Mesenchymal stem cell (in vitro differentiated cells and primary cell): Measurements from ENCODE around the gene PALMD.
A peak's percentile ranks its signal among the peaks of the same experiment; 100 is the strongest.

Experiments
- DNase-seq: peaks from one replicate; pipeline ENCODE4 v3.0.0-alpha.2; 2013
- H2AFZ ChIP-seq: one replicate; pipeline ENCODE4 v1.6.1; 2013; ENCODE audit warnings: low read depth, mild to moderate bottlenecking, control low read depth, inconsistent platforms, low read length, moderate library complexity
- H2AK5ac ChIP-seq: 2 replicates; pipeline ENCODE4 v1.6.1; 2013; ENCODE audit warnings: low read length, moderate library complexity, mild to moderate bottlenecking, inconsistent platforms; ENCODE audit not compliant: severe bottlenecking
- H2BK120ac ChIP-seq: one replicate; pipeline ENCODE4 v1.6.1; 2013; ENCODE audit warnings: low read depth, mild to moderate bottlenecking, inconsistent platforms, low read length, moderate library complexity
- H2BK12ac ChIP-seq, 2 experiments: one replicate each; pipeline ENCODE4 v1.6.1; 2013; ENCODE audit warnings: inconsistent platforms in 2 of 2, low read length in 2 of 2, mild to moderate bottlenecking in 2 of 2, moderate library complexity in 2 of 2, control low read depth in 1 of 2
- H2BK15ac ChIP-seq: one replicate; pipeline ENCODE4 v1.6.1; 2013; ENCODE audit warnings: mild to moderate bottlenecking, low read depth, inconsistent platforms; ENCODE audit not compliant: poor library complexity, severe bottlenecking
- H2BK5ac ChIP-seq: 2 replicates; pipeline ENCODE4 v1.6.1; 2013; ENCODE audit warnings: low read depth, mild to moderate bottlenecking, low read length, control low read depth, inconsistent platforms; ENCODE audit not compliant: poor library complexity, severe bottlenecking
- H3K14ac ChIP-seq, 2 experiments: one replicate each; pipeline ENCODE4 v1.6.1; 2013; ENCODE audit warnings: inconsistent platforms in 2 of 2, low read length in 2 of 2, control low read depth in 1 of 2, mild to moderate bottlenecking in 1 of 2, moderate library complexity in 1 of 2
- H3K18ac ChIP-seq, 2 experiments: one replicate each; pipeline ENCODE4 v1.6.1; 2013; ENCODE audit warnings: inconsistent platforms in 2 of 2, low read length in 2 of 2, control low read depth in 1 of 2, low read depth in 1 of 2, mild to moderate bottlenecking in 1 of 2
- H3K23ac ChIP-seq, 2 experiments: one replicate each; pipeline ENCODE4 v1.6.1; 2013; ENCODE audit warnings: inconsistent platforms in 2 of 2, low read length in 2 of 2, mild to moderate bottlenecking in 2 of 2, moderate library complexity in 2 of 2, control low read depth in 1 of 2
- H3K27ac ChIP-seq: 2 replicates; pipeline ENCODE4 v1.5.1; 2013; ENCODE audit warnings: mild to moderate bottlenecking, moderate library complexity, low read length, control low read depth, inconsistent platforms; ENCODE audit not compliant: poor library complexity, severe bottlenecking
- H3K27me3 ChIP-seq, 2 experiments: 2 replicates each; pipeline versions ENCODE4 v1.6.1 to v1.7.0; 2013; ENCODE audit warnings: low read length in 2 of 2, mild to moderate bottlenecking in 2 of 2, moderate library complexity in 2 of 2, control low read depth in 1 of 2, inconsistent platforms in 1 of 2; ENCODE audit not compliant: control insufficient read depth in 1 of 2, insufficient read depth in 1 of 2
- H3K36me3 ChIP-seq, 2 experiments: 2 replicates each; pipeline versions ENCODE4 v1.6.1 to v1.7.0; 2013; ENCODE audit warnings: low read length in 2 of 2, control low read depth in 1 of 2, inconsistent platforms in 1 of 2, low read depth in 1 of 2, mild to moderate bottlenecking in 1 of 2; ENCODE audit not compliant: insufficient read depth in 2 of 2, control insufficient read depth in 1 of 2
- H3K4ac ChIP-seq, 2 experiments: one replicate each; pipeline ENCODE4 v1.6.1; 2013; ENCODE audit warnings: inconsistent platforms in 2 of 2, low read length in 2 of 2, mild to moderate bottlenecking in 2 of 2, moderate library complexity in 2 of 2, control low read depth in 1 of 2, low read depth in 1 of 2
- H3K4me1 ChIP-seq: 2 replicates; pipeline ENCODE4 v1.6.1; 2013; ENCODE audit warnings: low read depth, low read length, control low read depth; ENCODE audit not compliant: control insufficient read depth, insufficient read depth
- H3K4me2 ChIP-seq: 2 replicates; pipeline ENCODE4 v1.6.1; 2013; ENCODE audit warnings: low read length, mild to moderate bottlenecking, inconsistent platforms; ENCODE audit not compliant: poor library complexity, severe bottlenecking
- H3K4me3 ChIP-seq, 2 experiments: 2 replicates each; pipeline versions ENCODE4 v1.5.1 to v1.7.0; 2013; ENCODE audit warnings: low read length in 2 of 2, mild to moderate bottlenecking in 2 of 2, control low read depth in 1 of 2, low read depth in 1 of 2; ENCODE audit not compliant: insufficient read depth in 1 of 2
- H3K79me1 ChIP-seq: replicated peaks from 2 replicates; pipeline ENCODE4 v1.6.1; 2013; ENCODE audit warnings: mild to moderate bottlenecking, control low read depth, low read length, inconsistent platforms; ENCODE audit not compliant: poor library complexity, severe bottlenecking
- H3K9ac ChIP-seq: 2 replicates; pipeline ENCODE4 v1.7.0; 2013; ENCODE audit warnings: mild to moderate bottlenecking, low read length, moderate library complexity
- H3K9me3 ChIP-seq: 2 replicates; pipeline ENCODE4 v1.7.0; 2013; ENCODE audit warnings: mild to moderate bottlenecking, low read length; ENCODE audit not compliant: control insufficient read depth
- H4K8ac ChIP-seq: one replicate; pipeline ENCODE4 v1.6.1; 2013; ENCODE audit warnings: inconsistent platforms, mild to moderate bottlenecking, low read length, moderate library complexity
- H4K91ac ChIP-seq: one replicate; pipeline ENCODE4 v1.6.1; 2013; ENCODE audit warnings: mild to moderate bottlenecking, low read length, inconsistent platforms
- WGBS: methylation state at CpG from one replicate; pipeline ENCODE4 v1.1.7; 2013; ENCODE audit warnings: mixed read lengths; 5-methylcytosine and 5-hydroxymethylcytosine counted together

The PALMD gene

GRCh38 chr1:99642053-99642452 lies 3.9 kb upstream of the PALMD start:
- Histone ChIP-seq H3K4me3 (no peak overlapping the region), H4K8ac (no peak overlapping the region), H3K14ac (no peak overlapping the region), H3K4me2 (no peak overlapping the region), H3K4ac (no peak overlapping the region), H3K4me1 (peaks cover 5% of the 10 kb centered on the region), H2BK12ac (no peak overlapping the region), H3K27ac (no peak overlapping the region), H3K36me3 (no peaks in the 10 kb centered on the region), H3K27me3 (no peaks in the 10 kb centered on the region), H3K79me1 (no peaks in the 10 kb centered on the region), H2AFZ (no peak overlapping the region), H2BK5ac (no peak overlapping the region), H2BK15ac (no peak overlapping the region), H3K9ac (no peak overlapping the region), H4K91ac (no peak overlapping the region), H3K18ac (no peak overlapping the region), H2BK120ac (no peak overlapping the region), H3K9me3 (no peaks in the 10 kb centered on the region), H2AK5ac (no peak overlapping the region), H3K23ac (no peak overlapping the region)
- 95% methylated on average over 5 of the region's 7 CpGs for WGBS
- no peak for DNase-seq

DNA sequence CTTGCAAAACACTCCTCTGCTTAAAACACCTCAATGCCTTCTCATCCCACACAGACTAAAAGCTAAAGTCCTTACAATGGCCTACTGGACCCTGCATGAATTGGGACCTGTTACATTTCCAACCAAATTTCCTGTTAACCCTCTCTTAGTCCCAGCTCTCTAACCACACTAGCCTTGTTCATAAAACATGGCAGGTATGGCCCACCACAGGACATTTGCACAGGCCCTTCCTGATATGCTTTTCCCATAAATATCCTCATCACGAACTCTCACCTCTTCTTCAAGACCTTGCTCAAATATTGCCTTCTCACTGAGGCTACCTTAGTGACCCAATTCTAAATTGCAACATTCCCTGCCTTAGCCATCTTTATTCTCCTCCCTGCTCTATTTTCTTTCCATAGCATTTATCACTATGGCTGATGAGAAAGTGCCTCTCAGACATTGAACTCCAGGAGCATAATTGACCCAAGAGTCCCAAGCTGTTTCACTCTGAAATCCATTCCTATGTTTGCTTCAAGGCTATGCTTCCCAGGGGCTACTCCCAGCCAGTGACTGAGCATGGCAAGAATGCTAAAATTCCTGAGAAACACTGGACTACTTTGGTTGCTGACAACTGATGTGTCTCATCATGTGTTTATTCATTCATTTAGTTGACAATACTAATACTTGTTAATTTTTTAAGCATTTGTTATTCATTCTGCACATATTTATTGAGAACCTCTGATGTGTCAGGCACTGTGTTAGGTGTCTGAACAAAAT lies 2.7 kb upstream of the PALMD start:
- peak; percentile 43 for DNase-seq
- Histone ChIP-seq H2AFZ (no peak overlapping the region), H2AK5ac (no peak overlapping the region), H3K9me3 (no peaks in the 10 kb centered on the region), H3K9ac (no peak overlapping the region), H2BK15ac (no peak overlapping the region), H2BK120ac (no peak overlapping the region), H3K23ac (no peak overlapping the region), H3K4me1 (peaks cover 6% of the 10 kb centered on the region), H3K27me3 (no peaks in the 10 kb centered on the region), H4K8ac (no peak overlapping the region), H3K14ac (no peak overlapping the region), H3K18ac (no peak overlapping the region), H2BK5ac (no peak overlapping the region), H3K27ac (no peak overlapping the region), H3K79me1 (no peaks in the 10 kb centered on the region), H4K91ac (no peak overlapping the region), H3K4me2 (no peak overlapping the region), H2BK12ac (peak overlapping the region in 1 of 2 experiments; percentile 24), H3K4me3 (no peak overlapping the region), H3K36me3 (no peaks in the 10 kb centered on the region), H3K4ac (peak overlapping the region in 1 of 2 experiments; percentile 26)
- WGBS = 96% methylated on average over 1 of the region's 1 CpG

- no peak overlapping the region for H4K8ac ChIP-seq
- peak overlapping the region in 1 of 2 experiments; percentile 13 for H3K4ac ChIP-seq
- H2BK15ac ChIP-seq = no peak overlapping the region
- H2BK5ac ChIP-seq = no peak overlapping the region
- H4K91ac ChIP-seq = no peak overlapping the region
- H2AK5ac ChIP-seq = peak overlapping the region; percentile 8
- no peaks in the 10 kb centered on the region for H3K27me3 ChIP-seq
- 96% methylated on average over 2 of the region's 2 CpGs for WGBS
- H2BK12ac ChIP-seq = no peak overlapping the region
- no peak overlapping the region for H3K14ac ChIP-seq
- H3K18ac ChIP-seq = peak overlapping the region in 1 of 2 experiments; percentile 14
- no peak overlapping the region for H3K27ac ChIP-seq
- H3K9me3 ChIP-seq = no peaks in the 10 kb centered on the region
- no peak overlapping the region for H2BK120ac ChIP-seq
- no peaks in the 10 kb centered on the region for H3K79me1 ChIP-seq
- peaks cover 7% of the 10 kb centered on the region for H3K4me1 ChIP-seq
- H3K36me3 ChIP-seq = no peaks in the 10 kb centered on the region
- DNase-seq = peak; percentile 38
- H2AFZ ChIP-seq = no peak overlapping the region
- no peak overlapping the region for H3K4me3 ChIP-seq
- H3K9ac ChIP-seq = no peak overlapping the region
- H3K23ac ChIP-seq = no peak overlapping the region
- H3K4me2 ChIP-seq = no peak overlapping the region
Observed at GRCh38 chr1:99644279-99645004, 1.5 kb upstream of the PALMD start.

DNA sequence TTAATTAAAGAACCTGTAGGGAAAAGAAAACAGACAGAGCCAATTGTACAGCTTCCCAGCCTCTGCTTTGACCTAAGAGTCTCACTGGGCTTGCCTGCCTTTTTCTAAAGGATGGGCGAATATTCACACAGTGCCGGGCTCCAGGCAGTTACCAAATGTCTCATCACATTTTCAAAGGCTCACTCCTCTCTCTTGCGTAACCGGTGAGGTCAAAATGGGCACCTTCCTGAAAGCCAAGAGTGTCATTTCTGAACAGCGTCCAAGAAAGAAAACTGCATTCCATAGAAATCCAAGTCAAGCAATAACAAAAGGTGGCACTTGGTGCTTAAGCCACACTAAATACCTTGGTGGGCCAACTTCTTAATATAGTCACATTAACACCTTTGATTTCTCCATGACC lies 710 bp upstream of the PALMD start:
- H3K4me2 ChIP-seq = peak overlapping the region; percentile 33
- no peak overlapping the region for H2BK5ac ChIP-seq
- H3K4ac ChIP-seq = no peak overlapping the region
- no peak overlapping the region for H2BK15ac ChIP-seq
- no peak overlapping the region for H3K14ac ChIP-seq
- no peak overlapping the region for H2BK120ac ChIP-seq
- no peak overlapping the region for H2AK5ac ChIP-seq
- H3K23ac ChIP-seq = no peak overlapping the region
- H3K36me3 ChIP-seq = no peaks in the 10 kb centered on the region
- H3K9me3 ChIP-seq = no peaks in the 10 kb centered on the region
- no peak overlapping the region for H4K8ac ChIP-seq
- peak overlapping the region; percentile 8 for H3K27ac ChIP-seq
- H3K18ac ChIP-seq = no peak overlapping the region
- no peaks in the 10 kb centered on the region for H3K27me3 ChIP-seq
- no peaks in the 10 kb centered on the region for H3K79me1 ChIP-seq
- H4K91ac ChIP-seq = no peak overlapping the region
- H2AFZ ChIP-seq = no peak overlapping the region
- H3K4me3 ChIP-seq = no peak overlapping the region
- H3K4me1 ChIP-seq = peaks cover 7% of the 10 kb centered on the region
- no peak overlapping the region for H2BK12ac ChIP-seq
- DNase-seq = peak; percentile 48
- WGBS = 55% methylated on average over 5 of the region's 5 CpGs
- H3K9ac ChIP-seq = no peak overlapping the region
